Breast epithelium (tissue), 4 donors: ENCODE data around the gene EPHA6. TPM values are rescaled to one million over a fixed set of nuclear protein-coding genes. Genes with fewer than 3 reads are reported as not detected.

Experiments
- DNase-seq, 2 donors: peaks; one replicate each; pipeline ENCODE4 v3.0.0-alpha.2; 2019; ENCODE audit warnings: low spot score in 2 of 2
- H3K27ac ChIP-seq, 2 donors: fragments of 200-600 bp; sonication (generic) in 1 of 2; one replicate each; pipeline ENCODE4 v1.5.1; 2016 to 2019; ENCODE audit warnings: mild to moderate bottlenecking in 1 of 2
- H3K27me3 ChIP-seq, 2 donors: fragments of 200-600 bp; sonication (generic) in 1 of 2; one replicate each; pipeline versions ENCODE4 v1.5.1 to v1.6.0; 2017 to 2019; ENCODE audit warnings: control low read depth in 1 of 2, mild to moderate bottlenecking in 1 of 2
- H3K36me3 ChIP-seq: fragments of 200-600 bp; one replicate; pipeline ENCODE4 v1.5.1; 2019
- H3K4me1 ChIP-seq, 2 donors: fragments of 200-600 bp; sonication (generic); one replicate each; pipeline ENCODE4 v1.5.1; 2016 to 2019; ENCODE audit warnings: control low read depth in 1 of 2
- H3K4me3 ChIP-seq, 3 donors: fragments of 200-600 bp; sonication (generic); 1 replicate in 2 of 3; 2 replicates in 1 of 3; pipeline ENCODE4 v1.5.1; 2016 to 2019; ENCODE audit warnings: mild to moderate bottlenecking in 3 of 3, moderate library complexity in 2 of 3
- H3K9me3 ChIP-seq, 2 donors: fragments of 200-600 bp; sonication (generic) in 1 of 2; one replicate each; pipeline ENCODE4 v1.5.1; 2016 to 2019; ENCODE audit warnings: control low read depth in 1 of 2
- POLR2A ChIP-seq: fragments of 450-650 bp; IDR thresholded peaks from one replicate; pipeline ENCODE4 v1.6.1; 2016; ENCODE audit warnings: antibody characterized with exemption, mild to moderate bottlenecking, moderate library complexity
- POLR2AphosphoS5 ChIP-seq, 3 donors: sonication (generic); formaldehyde crosslinking; IDR thresholded peaks; one replicate each; pipeline ENCODE4 v1.6.1; 2017; ENCODE audit warnings: antibody characterized with exemption in 3 of 3
- intact Hi-C: fragments of 100-400 bp; cut with DNase I; formaldehyde crosslinking; loops from one replicate; pipeline ENCODE4 v1.15.1; 2023; ENCODE audit warnings: low total_unique reads
- total RNA-seq, 3 donors: library from RNA; depleted of rRNA; stranded (reverse); fragments of >200 nt; gene quantifications; one replicate each; pipeline ENCODE4 v1.1.0, GENCODE V29; 2016
- TF ChIP-seq, protein P1 (sequence below), 3 donors: fragments of 450-650 bp; IDR thresholded peaks; one replicate each; pipeline ENCODE4 v1.5.1; 2016 to 2017; ENCODE audit warnings: antibody characterized with exemption in 3 of 3, mild to moderate bottlenecking in 3 of 3, moderate library complexity in 3 of 3

The EPHA6 gene
- total RNA-seq, 3 donors from 2014 or later: 0.98 to 1.4 (median 1.2) TPM

DNA sequence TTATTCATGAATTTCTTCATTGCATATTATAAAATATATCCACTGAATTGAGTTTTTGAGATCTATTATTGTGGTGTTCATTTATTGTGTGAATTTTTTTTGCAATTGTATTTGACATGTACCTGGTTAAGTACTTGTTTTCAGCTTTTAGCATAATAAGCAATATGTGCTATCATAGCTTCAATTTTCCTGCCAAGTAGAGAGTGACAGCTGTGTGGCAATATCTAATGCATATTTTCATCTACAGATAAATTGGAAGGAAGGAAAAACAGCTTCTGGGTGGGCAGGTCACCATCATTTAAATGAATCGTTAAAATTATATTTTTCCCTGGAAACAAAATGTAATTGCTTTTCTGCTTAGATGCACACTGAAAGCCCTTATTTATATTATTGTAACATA, 296.9 kb downstream of the EPHA6 start:
- H3K36me3 ChIP-seq: no peaks in the 10 kb centered on the region
- no peak overlapping the region for H3K27ac ChIP-seq
- H3K9me3 ChIP-seq: no peaks in the 10 kb centered on the region
- H3K4me1 ChIP-seq: no peaks in the 10 kb centered on the region
- intact Hi-C loops: no loop called here
- no peak for DNase-seq
- H3K27me3 ChIP-seq: no peaks in the 10 kb centered on the region
- no peak overlapping the region for H3K4me3 ChIP-seq
- TF ChIP-seq POLR2A: no peak
- no peak for TF ChIP-seq POLR2AphosphoS5 (IDR thresholded peaks at IDR 0.05)
- TF ChIP-seq, protein P1, sequence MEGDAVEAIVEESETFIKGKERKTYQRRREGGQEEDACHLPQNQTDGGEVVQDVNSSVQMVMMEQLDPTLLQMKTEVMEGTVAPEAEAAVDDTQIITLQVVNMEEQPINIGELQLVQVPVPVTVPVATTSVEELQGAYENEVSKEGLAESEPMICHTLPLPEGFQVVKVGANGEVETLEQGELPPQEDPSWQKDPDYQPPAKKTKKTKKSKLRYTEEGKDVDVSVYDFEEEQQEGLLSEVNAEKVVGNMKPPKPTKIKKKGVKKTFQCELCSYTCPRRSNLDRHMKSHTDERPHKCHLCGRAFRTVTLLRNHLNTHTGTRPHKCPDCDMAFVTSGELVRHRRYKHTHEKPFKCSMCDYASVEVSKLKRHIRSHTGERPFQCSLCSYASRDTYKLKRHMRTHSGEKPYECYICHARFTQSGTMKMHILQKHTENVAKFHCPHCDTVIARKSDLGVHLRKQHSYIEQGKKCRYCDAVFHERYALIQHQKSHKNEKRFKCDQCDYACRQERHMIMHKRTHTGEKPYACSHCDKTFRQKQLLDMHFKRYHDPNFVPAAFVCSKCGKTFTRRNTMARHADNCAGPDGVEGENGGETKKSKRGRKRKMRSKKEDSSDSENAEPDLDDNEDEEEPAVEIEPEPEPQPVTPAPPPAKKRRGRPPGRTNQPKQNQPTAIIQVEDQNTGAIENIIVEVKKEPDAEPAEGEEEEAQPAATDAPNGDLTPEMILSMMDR (IDR thresholded peaks at IDR 0.05): no peak

DNA sequence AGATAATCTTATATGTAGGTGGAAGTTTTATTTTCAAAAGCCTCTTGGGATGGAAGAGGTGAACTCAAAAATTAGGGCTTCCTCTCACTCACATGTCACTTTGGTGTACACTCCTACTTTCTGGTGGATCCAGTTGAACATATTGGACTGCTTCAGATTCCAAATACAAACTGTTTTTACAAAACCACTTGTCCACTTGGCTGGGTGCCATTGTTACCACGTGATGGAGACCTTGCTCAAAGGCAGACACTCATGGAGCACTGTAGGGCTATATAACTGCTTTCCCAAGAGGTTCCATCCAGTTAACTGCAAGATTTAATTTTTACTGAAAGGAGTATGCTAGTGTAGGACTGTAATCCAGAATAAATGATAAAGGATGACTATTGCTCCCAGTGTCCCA, 307.0 kb downstream of the EPHA6 start:
- Histone ChIP-seq H3K4me3 (no peak overlapping the region), H3K27ac (no peak overlapping the region), H3K36me3 (no peaks in the 10 kb centered on the region), H3K9me3 (no peaks in the 10 kb centered on the region), H3K4me1 (no peaks in the 10 kb centered on the region), H3K27me3 (no peaks in the 10 kb centered on the region)
- intact Hi-C loops: no loop called here
- TF ChIP-seq, protein P1 (IDR thresholded peaks at IDR 0.05): no peak
- TF ChIP-seq POLR2A (no peak), POLR2AphosphoS5 (IDR thresholded peaks at IDR 0.05) (no peak)
- DNase-seq: no peak

DNA sequence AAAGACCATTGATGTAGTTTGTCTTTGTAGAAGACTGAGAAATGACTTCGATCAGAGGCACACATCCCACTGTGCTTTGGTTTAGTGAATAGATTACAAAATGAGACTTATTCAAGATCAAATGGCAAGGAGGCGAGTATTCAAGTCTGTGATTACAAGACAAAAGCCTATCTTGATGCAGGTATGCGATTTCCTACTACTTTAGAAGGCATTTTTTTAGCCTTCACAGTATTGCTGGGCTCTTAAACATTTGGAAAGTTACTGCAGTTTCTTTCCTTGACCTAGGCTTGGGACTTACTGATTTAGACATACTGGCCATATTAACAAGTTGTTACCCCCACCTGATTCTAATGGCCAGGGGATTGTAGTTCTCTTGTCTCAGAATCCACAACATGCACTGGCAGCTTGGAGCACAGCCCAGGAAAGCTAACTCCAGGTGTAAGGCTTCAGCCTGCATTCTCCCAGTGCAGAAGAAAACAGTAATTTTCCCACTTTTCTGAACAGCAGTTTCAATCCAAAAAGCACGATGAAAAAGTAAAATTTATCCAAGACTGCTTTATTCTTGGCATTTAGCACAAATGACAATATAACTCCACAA, 311.6 kb downstream of the EPHA6 start:
- Histone ChIP-seq H3K4me1 (no peaks in the 10 kb centered on the region), H3K9me3 (no peaks in the 10 kb centered on the region), H3K27me3 (no peaks in the 10 kb centered on the region), H3K27ac (no peak overlapping the region), H3K4me3 (no peak overlapping the region), H3K36me3 (no peaks in the 10 kb centered on the region)
- TF ChIP-seq POLR2A (no peak), POLR2AphosphoS5 (IDR thresholded peaks at IDR 0.05) (no peak)
- TF ChIP-seq, protein P1 (IDR thresholded peaks at IDR 0.05): no peak
- DNase-seq: no peak
- intact Hi-C loops: no loop called here

DNA sequence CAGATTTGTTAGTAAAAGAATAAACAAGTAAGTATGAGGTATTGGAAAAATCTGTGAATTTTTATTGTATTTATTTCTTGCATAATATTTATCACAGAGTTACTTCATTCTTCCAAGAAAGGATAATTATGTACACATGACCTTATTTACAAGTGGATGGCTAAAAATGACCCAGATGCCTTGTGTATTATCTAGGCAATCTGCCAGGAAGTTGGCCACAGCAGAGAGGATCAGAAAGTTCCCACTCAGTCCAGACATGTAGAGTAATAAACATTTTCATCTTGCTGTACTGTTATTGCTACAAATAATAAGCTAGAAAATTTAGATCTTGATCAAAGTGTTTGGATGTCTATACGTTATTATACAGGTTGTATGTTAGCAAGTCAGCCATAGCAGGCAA, 317.1 kb downstream of the EPHA6 start:
- no peaks in the 10 kb centered on the region for H3K4me1 ChIP-seq
- TF ChIP-seq POLR2A (no peak), POLR2AphosphoS5 (IDR thresholded peaks at IDR 0.05) (no peak)
- TF ChIP-seq, protein P1 (IDR thresholded peaks at IDR 0.05): no peak

DNA sequence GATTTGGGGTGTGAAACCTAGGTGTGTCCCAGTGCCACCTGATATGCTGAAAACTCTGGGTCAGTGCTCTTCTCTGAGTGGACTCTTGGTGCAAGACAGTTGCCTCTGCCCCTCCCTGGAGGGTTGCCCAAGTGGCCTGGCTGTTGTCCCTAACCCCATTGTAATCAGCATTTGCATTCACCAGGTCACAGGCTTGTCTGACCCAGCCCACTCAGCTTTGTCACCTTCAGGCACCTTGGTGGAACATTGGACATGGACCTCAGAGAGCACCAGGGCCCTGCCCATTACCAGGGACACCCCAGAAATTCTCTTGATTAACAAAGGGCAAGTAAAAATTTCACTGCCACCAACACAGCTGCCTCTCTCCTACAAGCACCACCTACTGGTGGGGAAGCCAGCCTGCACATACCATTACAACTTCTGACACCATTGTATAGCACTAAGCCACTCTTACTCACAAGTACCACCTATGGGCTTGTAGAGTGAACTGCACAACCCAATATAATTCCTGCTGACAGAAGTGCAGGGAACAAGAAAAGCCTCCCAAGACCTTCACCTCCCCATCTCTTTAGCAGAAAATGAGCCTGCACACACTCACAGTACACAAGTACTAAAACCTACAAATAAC, 324.6 kb downstream of the EPHA6 start:
- no peak for TF ChIP-seq POLR2AphosphoS5 (IDR thresholded peaks at IDR 0.05)
- TF ChIP-seq, protein P1 (IDR thresholded peaks at IDR 0.05): no peak
- no peak for TF ChIP-seq POLR2A
- no peak overlapping the region for H3K27ac ChIP-seq
- DNase-seq: no peak
- peaks cover 13 to 21% of the 10 kb centered on the region in 2 donors for H3K9me3 ChIP-seq
- no peaks in the 10 kb centered on the region for H3K36me3 ChIP-seq
- no peaks in the 10 kb centered on the region for H3K4me1 ChIP-seq
- no peak overlapping the region for H3K4me3 ChIP-seq
- H3K27me3 ChIP-seq: no peaks in the 10 kb centered on the region
- intact Hi-C loops: no loop called here

More for the DNA sequence above, 317.1 kb downstream of the EPHA6 start:
- Histone ChIP-seq H3K4me3 (no peak overlapping the region), H3K27me3 (no peaks in the 10 kb centered on the region), H3K9me3 (no peaks in the 10 kb centered on the region), H3K27ac (no peak overlapping the region), H3K36me3 (no peaks in the 10 kb centered on the region)
- no peak for DNase-seq
- intact Hi-C loops: no loop called here
